Measurements from ENCODE around the gene ITPR1. TPM values are rescaled to one million over a fixed set of nuclear protein-coding genes. Genes with fewer than 3 reads are reported as not detected.
A peak's percentile ranks its signal among the peaks of the same experiment; 100 is the strongest.

The ITPR1 gene
- total and polyA plus RNA-seq, 2 experiments from 2014 or later: 1.4 to 2.5 TPM

GRCh38 chr3:4768521-4768920 is 275.4 kb downstream of the ITPR1 start:
- Histone ChIP-seq H4K20me1 (ENCODE audit: insufficient read depth) (no peaks in the 10 kb centered on the region), H3K4me1 (ENCODE audit: insufficient read depth) (peaks cover 12% of the 10 kb centered on the region), H3K79me2 (ENCODE audit: insufficient read depth) (no peaks in the 10 kb centered on the region), H2AFZ (no peak overlapping the region), H3K9me3 (ENCODE audit: low read depth) (no peaks in the 10 kb centered on the region), H3K4me3 (no peak overlapping the region), H3K27ac (no peak overlapping the region), H3K9ac (no peak overlapping the region), H3F3A (ENCODE audit: insufficient read depth) (no peaks in the 10 kb centered on the region), H3K4me2 (ENCODE audit: unreplicated experiment) (no peak overlapping the region), H3K9me2 (ENCODE audit: insufficient read depth) (no peaks in the 10 kb centered on the region), H3K27me3 (replicated peaks; ENCODE audit: insufficient read depth) (no peaks in the 10 kb centered on the region), H3K36me3 (ENCODE audit: low read depth) (no peaks in the 10 kb centered on the region)
- in situ Hi-C loops (cut with MboI): no loop called here
- DNase-seq: no peak
- TF ChIP-seq EZH2phosphoT487 (IDR thresholded peaks at IDR 0.05; ENCODE audit: insufficient read depth, low read depth) (no peak), EZH2 (IDR thresholded peaks at IDR 0.05; ENCODE audit: insufficient read depth, poor library complexity, severe bottlenecking) (no peak)
- 90 to 91% methylated on average over 11 to 12 of the region's 12 CpGs for WGBS, 2 experiments (ENCODE audit: low coverage in 1 of 2, low lambda C conversion rate in 2 of 2, missing lambda C conversion rate in 2 of 2)

GRCh38 chr3:4770561-4770960 is 277.4 kb downstream of the ITPR1 start:
- H4K20me1 ChIP-seq (ENCODE audit: insufficient read depth): no peaks in the 10 kb centered on the region
- no peaks in the 10 kb centered on the region for H3F3A ChIP-seq (ENCODE audit: insufficient read depth)
- DNase-seq: no peak
- no peak overlapping the region for H3K27ac ChIP-seq
- no peaks in the 10 kb centered on the region for H3K36me3 ChIP-seq (ENCODE audit: low read depth)
- in situ Hi-C loops (cut with MboI): no loop called here
- peaks cover 12% of the 10 kb centered on the region for H3K4me1 ChIP-seq (ENCODE audit: insufficient read depth)
- no peaks in the 10 kb centered on the region for H3K9me3 ChIP-seq (ENCODE audit: low read depth)
- no peak for TF ChIP-seq EZH2phosphoT487 (IDR thresholded peaks at IDR 0.05; ENCODE audit: insufficient read depth, low read depth)
- no peak for TF ChIP-seq EZH2 (IDR thresholded peaks at IDR 0.05; ENCODE audit: insufficient read depth, poor library complexity, severe bottlenecking)
- H3K4me3 ChIP-seq: no peak overlapping the region
- no peaks in the 10 kb centered on the region for H3K9me2 ChIP-seq (ENCODE audit: insufficient read depth)
- H3K4me2 ChIP-seq (ENCODE audit: unreplicated experiment): no peak overlapping the region
- no peak overlapping the region for H3K9ac ChIP-seq
- 81 to 85% methylated on average over 5 of the region's 5 CpGs for WGBS, 2 experiments (ENCODE audit: low coverage in 1 of 2, low lambda C conversion rate in 2 of 2, missing lambda C conversion rate in 2 of 2)
- H2AFZ ChIP-seq: no peak overlapping the region
- H3K79me2 ChIP-seq (ENCODE audit: insufficient read depth): no peaks in the 10 kb centered on the region
- H3K27me3 ChIP-seq (replicated peaks; ENCODE audit: insufficient read depth): no peaks in the 10 kb centered on the region

GRCh38 chr3:4771243-4771642 is 278.1 kb downstream of the ITPR1 start:
- Histone ChIP-seq H3K27ac (no peak overlapping the region), H4K20me1 (ENCODE audit: insufficient read depth) (no peaks in the 10 kb centered on the region), H3K9ac (no peak overlapping the region), H3K27me3 (replicated peaks; ENCODE audit: insufficient read depth) (no peaks in the 10 kb centered on the region), H3K36me3 (ENCODE audit: low read depth) (no peaks in the 10 kb centered on the region), H3K4me1 (ENCODE audit: insufficient read depth) (peaks cover 12% of the 10 kb centered on the region), H3K4me2 (ENCODE audit: unreplicated experiment) (no peak overlapping the region), H3F3A (ENCODE audit: insufficient read depth) (no peaks in the 10 kb centered on the region), H3K9me2 (ENCODE audit: insufficient read depth) (no peaks in the 10 kb centered on the region), H3K9me3 (ENCODE audit: low read depth) (no peaks in the 10 kb centered on the region), H3K4me3 (no peak overlapping the region), H3K79me2 (ENCODE audit: insufficient read depth) (no peaks in the 10 kb centered on the region), H2AFZ (no peak overlapping the region)
- no peak for TF ChIP-seq EZH2phosphoT487 (IDR thresholded peaks at IDR 0.05; ENCODE audit: insufficient read depth, low read depth)
- TF ChIP-seq EZH2 (IDR thresholded peaks at IDR 0.05; ENCODE audit: insufficient read depth, poor library complexity, severe bottlenecking): no peak
- in situ Hi-C loops (cut with MboI): no loop called here
- 88 to 96% methylated on average over 5 of the region's 5 CpGs for WGBS, 2 experiments (ENCODE audit: low coverage in 1 of 2, low lambda C conversion rate in 2 of 2, missing lambda C conversion rate in 2 of 2)
- DNase-seq: no peak

- 9 to 12% methylated on average over 4 of the region's 4 CpGs for WGBS, 2 experiments (ENCODE audit: low coverage in 1 of 2, low lambda C conversion rate in 2 of 2, missing lambda C conversion rate in 2 of 2)
- Histone ChIP-seq H4K20me1 (ENCODE audit: insufficient read depth) (no peaks in the 10 kb centered on the region), H3K27me3 (replicated peaks; ENCODE audit: insufficient read depth) (no peaks in the 10 kb centered on the region), H3K4me1 (ENCODE audit: insufficient read depth) (peaks cover 12% of the 10 kb centered on the region), H3K27ac (peak overlapping the region; percentile 48), H3K4me2 (ENCODE audit: unreplicated experiment) (peak overlapping the region; percentile 24), H3K9me2 (ENCODE audit: insufficient read depth) (no peaks in the 10 kb centered on the region), H3K79me2 (ENCODE audit: insufficient read depth) (no peaks in the 10 kb centered on the region), H3K36me3 (ENCODE audit: low read depth) (no peaks in the 10 kb centered on the region), H3K9me3 (ENCODE audit: low read depth) (no peaks in the 10 kb centered on the region), H3K4me3 (no peak overlapping the region), H2AFZ (peak overlapping the region; percentile 19; the same call in 1 of the 2 replicates), H3F3A (ENCODE audit: insufficient read depth) (no peaks in the 10 kb centered on the region), H3K9ac (peak overlapping the region; percentile 34)
- DNase-seq: peak; percentile 89
- in situ Hi-C loops (cut with MboI): no loop called here
- TF ChIP-seq EZH2 (IDR thresholded peaks at IDR 0.05; ENCODE audit: insufficient read depth, poor library complexity, severe bottlenecking) (no peak), EZH2phosphoT487 (IDR thresholded peaks at IDR 0.05; ENCODE audit: insufficient read depth, low read depth) (no peak)
Observed at GRCh38 chr3:4772171-4772804, 279.1 kb downstream of the ITPR1 start.
